Measurements from ENCODE around the gene FGF22. TPM values are rescaled to one million over a fixed set of nuclear protein-coding genes. Genes with fewer than 3 reads are reported as not detected.
"Not testable (repeated sequence)": the region's sequence is repeated elsewhere in the genome, so short reads cannot be mapped to it uniquely, and the experiment has no call there.

Gene FGF22
- total and polyA plus RNA-seq, 7 experiments from 2014 or later, result 0.17 to 1.8 (median 0.95) TPM; not detected in 3

GRCh38 chr19:668675-669434 lies 29.2 kb downstream of the FGF22 start:
- ATAC-seq; H3K9me3 Mint-ChIP-seq; H3K27me3 ChIP-seq (ENCODE audit: control insufficient read depth in 2 of 2, insufficient read depth in 2 of 2, low read length in 2 of 2); H3K9me3 ChIP-seq (ENCODE audit: control insufficient read depth in 2 of 3, low read length in 3 of 3); H3K27ac ChIP-seq (ENCODE audit: low read depth, low read length); H3K36me3 Mint-ChIP-seq; DNase-seq; H3K36me3 ChIP-seq (ENCODE audit: control insufficient read depth in 2 of 3, insufficient read depth in 3 of 3, low read length in 3 of 3); H3K4me3 Mint-ChIP-seq; H3K4me1 ChIP-seq (ENCODE audit: control insufficient read depth in 2 of 2, insufficient read depth in 2 of 2, low read length in 2 of 2); H3K4me3 ChIP-seq (ENCODE audit: low read length): not testable (repeated sequence)
- Mint-ChIP-seq H3K27ac (peak overlapping the region in 1 of 9 donors; percentile 86), H3K27me3 (peaks cover 0 to 15% (median 4%) of the 10 kb centered on the region in 5 donors), H3K4me1 (peaks cover 7 to 14% (median 11%) of the 10 kb centered on the region in 7 donors)
- CTCF ChIA-PET, result interaction anchor here (0.7 to 1.5 kb wide), 2 partner anchors 65 to 85 kb away, joined by 3 read pairs; no protein-coding TSS in a partner anchor
- intact Hi-C loops (cut with micrococcal nuclease), result loop anchor here (10.0 kb wide), 3 partner anchors 236 to 736 kb away; partner anchors contain the start of genes ATP5F1D (in 1 of the 2), DAZAP1 (in 1 of the 2), GAMT (in 1 of the 2) and MIDN (in 1 of the 2)
- POLR2A ChIA-PET, result interaction anchor here (0.8 to 1.1 kb wide), 2 partner anchors 35 to 63 kb away, joined by 3 to 8 read pairs; partner anchors contain the start of gene POLRMT

DNA sequence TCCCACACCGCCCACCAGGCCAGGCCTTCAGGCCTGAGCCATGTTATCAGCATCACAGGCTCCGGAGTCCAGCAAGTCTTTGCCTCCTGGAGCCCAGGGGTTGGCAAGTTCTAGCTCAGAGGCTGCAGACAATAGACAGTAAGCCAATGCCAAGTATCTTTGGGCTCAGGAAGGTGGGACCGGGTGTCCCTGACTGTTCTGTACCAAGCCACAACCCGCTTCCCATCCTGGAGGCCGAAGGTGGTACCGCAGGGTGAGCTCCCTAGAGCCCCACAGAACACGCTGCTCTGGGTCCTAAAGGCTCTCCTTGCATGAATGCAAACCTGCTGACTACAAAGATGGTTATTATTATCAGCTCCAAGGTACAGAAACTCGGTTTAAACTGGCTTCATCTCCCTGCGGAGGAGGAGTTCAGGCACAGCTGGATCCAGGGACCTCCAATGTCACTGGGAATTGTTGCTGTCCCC lies 31.0 kb downstream of the FGF22 start:
- no peak for ATAC-seq
- Mint-ChIP-seq H3K4me1 (peaks cover 0 to 6% (median 4%) of the 10 kb centered on the region in 7 donors), H3K4me3 (no peak overlapping the region), H3K27me3 (peaks cover 6 to 23% (median 12%) of the 10 kb centered on the region in 5 donors), H3K27ac (no peak overlapping the region), H3K36me3 (no peaks in the 10 kb centered on the region), H3K9me3 (peaks cover 0 to 4% (median 0%) of the 10 kb centered on the region in 11 donors)
- intact Hi-C loops (cut with micrococcal nuclease), result no loop called here
- H3K9me3 ChIP-seq (ENCODE audit: control insufficient read depth in 2 of 3, low read length in 3 of 3), result no peaks in the 10 kb centered on the region
- POLR2A ChIA-PET, result interaction anchor here (1.0 kb wide), 1 partner anchor 9 kb away, joined by 4 read pairs; no protein-coding TSS in a partner anchor
- DNase-seq, result no peak
- CTCF ChIA-PET, result no interaction called here
- H3K27me3 ChIP-seq (ENCODE audit: control insufficient read depth in 2 of 2, insufficient read depth in 2 of 2, low read length in 2 of 2), result peaks cover 0 to 6% of the 10 kb centered on the region in 2 donors
- H3K4me1 ChIP-seq (ENCODE audit: control insufficient read depth in 2 of 2, insufficient read depth in 2 of 2, low read length in 2 of 2), result no peaks in the 10 kb centered on the region
- no peak overlapping the region for H3K4me3 ChIP-seq (ENCODE audit: low read length)
- no peaks in the 10 kb centered on the region for H3K36me3 ChIP-seq (ENCODE audit: control insufficient read depth in 2 of 3, insufficient read depth in 3 of 3, low read length in 3 of 3)
- H3K27ac ChIP-seq (ENCODE audit: low read depth, low read length), result no peak overlapping the region

DNA sequence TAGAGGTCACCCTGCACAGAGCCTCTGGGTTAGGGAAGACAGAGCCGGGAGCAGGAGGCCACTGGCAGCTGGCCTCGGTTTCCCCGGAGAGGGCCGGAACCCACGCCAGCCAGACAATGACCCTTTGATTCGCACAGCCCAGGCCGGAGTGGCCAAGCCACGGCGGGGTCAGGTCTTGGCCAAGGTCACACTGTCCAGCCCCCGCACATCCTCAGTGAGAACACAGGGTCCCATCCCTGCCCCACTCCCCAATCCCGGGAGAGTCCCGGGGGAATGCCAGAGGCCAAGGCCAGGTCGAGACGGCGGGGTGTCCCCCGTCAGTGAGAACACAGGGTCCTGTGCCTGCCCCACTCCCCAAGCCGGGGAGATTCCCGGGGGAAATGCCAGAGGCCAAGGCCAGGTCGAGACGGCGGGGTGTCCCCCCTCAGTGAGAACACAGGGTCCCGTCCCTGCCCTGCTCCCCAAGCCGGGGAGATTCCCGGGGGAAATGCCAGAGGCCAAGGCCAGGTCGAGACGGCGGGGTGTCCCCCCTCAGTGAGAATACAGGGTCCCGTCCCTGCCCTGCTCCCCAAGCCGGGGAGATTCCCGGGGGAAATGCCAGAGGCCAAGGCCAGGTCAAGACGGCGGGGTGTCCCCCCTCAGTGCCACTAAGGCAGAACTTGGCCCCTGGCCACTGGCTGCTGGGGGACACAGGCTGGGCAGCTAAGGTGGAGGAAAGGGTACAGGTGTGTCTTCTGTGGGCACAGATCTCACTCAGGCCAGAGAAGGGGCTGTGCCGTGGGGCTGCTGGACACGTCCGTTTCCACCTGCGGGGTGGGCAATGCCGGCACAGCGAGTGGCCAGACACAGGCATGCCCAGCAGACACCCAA lies 34.8 kb downstream of the FGF22 start:
- Mint-ChIP-seq H3K27me3 (peaks cover 6 to 18% (median 12%) of the 10 kb centered on the region in 5 donors), H3K9me3 (no peaks in the 10 kb centered on the region), H3K4me3 (no peak overlapping the region), H3K27ac (no peak overlapping the region), H3K4me1 (peaks cover 0 to 11% (median 4%) of the 10 kb centered on the region in 7 donors), H3K36me3 (no peaks in the 10 kb centered on the region)
- Histone ChIP-seq H3K36me3 (ENCODE audit: control insufficient read depth in 2 of 3, insufficient read depth in 3 of 3, low read length in 3 of 3) (no peaks in the 10 kb centered on the region), H3K9me3 (ENCODE audit: control insufficient read depth in 2 of 3, low read length in 3 of 3) (no peaks in the 10 kb centered on the region), H3K4me1 (ENCODE audit: control insufficient read depth in 2 of 2, insufficient read depth in 2 of 2, low read length in 2 of 2) (peaks cover 4% of the 10 kb centered on the region in 2 donors), H3K27me3 (ENCODE audit: control insufficient read depth in 2 of 2, insufficient read depth in 2 of 2, low read length in 2 of 2) (peaks cover 0 to 6% of the 10 kb centered on the region in 2 donors), H3K4me3 (ENCODE audit: low read length) (no peak overlapping the region), H3K27ac (ENCODE audit: low read depth, low read length) (no peak overlapping the region)
- POLR2A ChIA-PET, result no interaction called here
- CTCF ChIA-PET, result interaction anchor here (0.6 kb wide), 1 partner anchor 155 kb away, joined by 3 read pairs; no protein-coding TSS in a partner anchor
- DNase-seq (no peak), ATAC-seq (no peak)
- intact Hi-C loops (cut with micrococcal nuclease), result no loop called here

GRCh38 chr19:676007-676338 lies 36.3 kb downstream of the FGF22 start:
- CTCF ChIA-PET, result no interaction called here
- Mint-ChIP-seq H3K27me3 (peaks cover 6 to 18% (median 12%) of the 10 kb centered on the region in 5 donors), H3K36me3 (no peaks in the 10 kb centered on the region), H3K9me3 (no peaks in the 10 kb centered on the region), H3K4me3 (no peak overlapping the region), H3K4me1 (peaks cover 0 to 11% (median 5%) of the 10 kb centered on the region in 7 donors), H3K27ac (no peak overlapping the region)
- no peak for ATAC-seq
- Histone ChIP-seq H3K36me3 (ENCODE audit: control insufficient read depth in 2 of 3, insufficient read depth in 3 of 3, low read length in 3 of 3) (no peaks in the 10 kb centered on the region), H3K4me3 (ENCODE audit: low read length) (no peak overlapping the region), H3K27ac (ENCODE audit: low read depth, low read length) (no peak overlapping the region), H3K9me3 (ENCODE audit: control insufficient read depth in 2 of 3, low read length in 3 of 3) (no peaks in the 10 kb centered on the region), H3K4me1 (ENCODE audit: control insufficient read depth in 2 of 2, insufficient read depth in 2 of 2, low read length in 2 of 2) (peaks cover 5 to 6% of the 10 kb centered on the region in 2 donors), H3K27me3 (ENCODE audit: control insufficient read depth in 2 of 2, insufficient read depth in 2 of 2, low read length in 2 of 2) (peaks cover 0 to 6% of the 10 kb centered on the region in 2 donors)
- no peak for DNase-seq
- intact Hi-C loops (cut with micrococcal nuclease), result no loop called here
- POLR2A ChIA-PET, result interaction anchor here (1.0 kb wide), 1 partner anchor 9 kb away, joined by 3 read pairs; no protein-coding TSS in a partner anchor

GRCh38 chr19:676339-677105 lies 36.8 kb downstream of the FGF22 start, which contains the start of gene FSTL3:
Gene FSTL3 (plus strand): TSS chr19:676392. CDS start chr19:676424, 32 bp downstream.
- no peaks in the 10 kb centered on the region for H3K36me3 Mint-ChIP-seq
- Histone ChIP-seq H3K4me1 (ENCODE audit: control insufficient read depth in 2 of 2, insufficient read depth in 2 of 2, low read length in 2 of 2) (peaks cover 5 to 10% of the 10 kb centered on the region in 2 donors), H3K4me3 (ENCODE audit: low read length) (no peak within 1 kb of the TSS), H3K36me3 (ENCODE audit: control insufficient read depth in 2 of 3, insufficient read depth in 3 of 3, low read length in 3 of 3) (no peaks in the 10 kb centered on the region), H3K9me3 (ENCODE audit: control insufficient read depth in 2 of 3, low read length in 3 of 3) (no peaks in the 10 kb centered on the region), H3K27me3 (ENCODE audit: control insufficient read depth in 2 of 2, insufficient read depth in 2 of 2, low read length in 2 of 2) (peaks cover 0 to 6% of the 10 kb centered on the region in 2 donors), H3K27ac (ENCODE audit: low read depth, low read length) (no peak within 1 kb of the TSS)
- ATAC-seq (no peak), DNase-seq (no peak)
- H3K4me1 Mint-ChIP-seq, result peaks cover 0 to 11% (median 5%) of the 10 kb centered on the region in 7 donors
- no peaks in the 10 kb centered on the region for H3K9me3 Mint-ChIP-seq
- no peak within 1 kb of the TSS for H3K27ac Mint-ChIP-seq
- intact Hi-C loops (cut with micrococcal nuclease), result no loop called here
- ChIA-PET CTCF (no interaction called here), POLR2A (no interaction called here)
- peaks cover 6 to 18% (median 12%) of the 10 kb centered on the region in 5 donors for H3K27me3 Mint-ChIP-seq
- peak within 1 kb of the TSS in 6 of 10 donors; percentile 21 to 63 (median 46) for H3K4me3 Mint-ChIP-seq

DNA sequence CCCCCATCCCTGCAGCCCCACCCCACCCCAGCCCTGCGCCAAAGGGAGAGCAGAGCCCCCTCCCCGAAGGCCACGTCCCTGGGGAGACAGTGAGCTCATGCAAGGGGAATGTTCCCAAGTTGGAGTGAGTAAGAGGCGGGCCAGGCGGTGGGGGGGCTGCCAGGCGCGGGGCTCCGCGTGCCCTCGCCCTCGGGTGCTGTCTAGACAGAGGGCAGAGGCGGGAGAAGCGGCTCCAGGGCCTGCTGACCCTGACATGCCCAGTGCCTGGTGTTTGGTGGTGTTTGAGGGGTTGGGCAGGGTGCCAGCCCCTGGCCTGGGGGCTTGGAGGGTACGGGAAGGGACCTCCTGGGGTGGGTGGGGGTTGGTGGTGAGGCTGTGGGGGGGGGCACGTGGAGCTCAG lies 37.5 kb downstream of the FGF22 start:
- ATAC-seq (no peak), DNase-seq (no peak)
- Histone ChIP-seq H3K4me1 (ENCODE audit: control insufficient read depth in 2 of 2, insufficient read depth in 2 of 2, low read length in 2 of 2) (peaks cover 5 to 12% of the 10 kb centered on the region in 2 donors), H3K27me3 (ENCODE audit: control insufficient read depth in 2 of 2, insufficient read depth in 2 of 2, low read length in 2 of 2) (peaks cover 0 to 6% of the 10 kb centered on the region in 2 donors), H3K9me3 (ENCODE audit: control insufficient read depth in 2 of 3, low read length in 3 of 3) (no peaks in the 10 kb centered on the region), H3K4me3 (ENCODE audit: low read length) (no peak overlapping the region), H3K36me3 (ENCODE audit: control insufficient read depth in 2 of 3, insufficient read depth in 3 of 3, low read length in 3 of 3) (no peaks in the 10 kb centered on the region), H3K27ac (ENCODE audit: low read depth, low read length) (no peak overlapping the region)
- ChIA-PET POLR2A (no interaction called here), CTCF (no interaction called here)
- no peak overlapping the region for H3K27ac Mint-ChIP-seq
- no peaks in the 10 kb centered on the region for H3K9me3 Mint-ChIP-seq
- peak overlapping the region in 1 of 10 donors; percentile 49 for H3K4me3 Mint-ChIP-seq
- H3K4me1 Mint-ChIP-seq, result peaks cover 0 to 11% (median 5%) of the 10 kb centered on the region in 7 donors
- intact Hi-C loops (cut with micrococcal nuclease), result no loop called here
- no peaks in the 10 kb centered on the region for H3K36me3 Mint-ChIP-seq
- peaks cover 6 to 18% (median 12%) of the 10 kb centered on the region in 5 donors for H3K27me3 Mint-ChIP-seq
